Uterus (tissue), 4 donors: ENCODE results near the gene ZNF497. TPM values are rescaled to one million over a fixed set of nuclear protein-coding genes. Genes with fewer than 3 reads are reported as not detected.

Experiments
- DNase-seq, 2 donors: peaks; one replicate each; pipeline ENCODE4 v3.0.0-alpha.2; 2019 to 2020
- H3K27ac ChIP-seq, 2 donors: fragments of 200-600 bp; sonication (generic); 1 replicate in 1 of 2; 2 replicates in 1 of 2; pipeline ENCODE4 v1.5.1; 2016 to 2018
- H3K27me3 ChIP-seq, 2 donors: fragments of 200-600 bp; sonication (generic); one replicate each; pipeline ENCODE4 v1.5.1; 2018 to 2019; ENCODE audit warnings: control low read depth in 1 of 2
- H3K36me3 ChIP-seq, 2 donors: fragments of 200-600 bp; sonication (generic); one replicate each; pipeline ENCODE4 v1.5.1; 2019; ENCODE audit warnings: control low read depth in 1 of 2
- H3K4me1 ChIP-seq, 2 donors: fragments of 200-600 bp; sonication (generic); one replicate each; pipeline ENCODE4 v1.5.1; 2018 to 2019; ENCODE audit warnings: control low read depth in 1 of 2
- H3K4me3 ChIP-seq, 2 donors: fragments of 200-600 bp; sonication (generic); 1 replicate in 1 of 2; 2 replicates in 1 of 2; pipeline ENCODE4 v1.5.1; 2018 to 2019; ENCODE audit warnings: mild to moderate bottlenecking in 1 of 2
- H3K9me3 ChIP-seq, 2 donors: fragments of 200-600 bp; sonication (generic); one replicate each; pipeline ENCODE4 v1.5.1; 2019; ENCODE audit warnings: control low read depth in 1 of 2
- CTCF ChIP-seq, 4 experiments: fragments of 200-600 bp in 2 of 4; fragments of 450-650 bp in 2 of 4; sonication (generic) in 2 of 4; IDR thresholded peaks; one replicate each; pipeline ENCODE4 v1.5.1; 2016 to 2019; ENCODE audit warnings: antibody characterized with exemption in 4 of 4, mild to moderate bottlenecking in 2 of 4, moderate library complexity in 1 of 4
- POLR2A ChIP-seq, 2 donors: fragments of 450-650 bp; IDR thresholded peaks; one replicate each; pipeline ENCODE4 v1.6.1; 2016; ENCODE audit warnings: antibody characterized with exemption in 2 of 2, mild to moderate bottlenecking in 1 of 2, moderate library complexity in 1 of 2
- intact Hi-C: fragments of 100-400 bp; cut with DNase I; formaldehyde crosslinking; loops from one replicate; pipeline ENCODE4 v1.15.1; 2023; ENCODE audit warnings: low total_unique reads
- total RNA-seq, 4 donors: library from RNA; depleted of rRNA in 3 of 4; stranded (reverse); fragments of >200 nt in 3 of 4; gene quantifications; one replicate each; pipeline versions ENCODE4 v1.1.0 to v1.2.4, GENCODE V29; 2014 to 2023
- donor health status: DM: yes; HTN: yes; CAD: no.

Gene ZNF497
- total RNA-seq, 4 donors from 2014 or later, result 3.4 to 7.2 (median 6.8) TPM; not detected in 1

GRCh38 chr19:58338336-58338735 lies 24.2 kb downstream of the ZNF497 start:
- intact Hi-C loops, result no loop called here
- TF ChIP-seq CTCF (IDR thresholded peaks at IDR 0.05), result no peak
- TF ChIP-seq POLR2A (IDR thresholded peaks at IDR 0.05), result no peak
- no peak overlapping the region for H3K27ac ChIP-seq
- H3K36me3 ChIP-seq, result no peaks in the 10 kb centered on the region
- H3K9me3 ChIP-seq, result no peaks in the 10 kb centered on the region
- no peaks in the 10 kb centered on the region for H3K4me1 ChIP-seq
- H3K27me3 ChIP-seq, result no peaks in the 10 kb centered on the region
- H3K4me3 ChIP-seq, result no peak overlapping the region
- DNase-seq, result no peak

GRCh38 chr19:58336820-58337219 lies 25.7 kb downstream of the ZNF497 start:
- Histone ChIP-seq H3K36me3 (no peaks in the 10 kb centered on the region), H3K9me3 (no peaks in the 10 kb centered on the region), H3K4me1 (no peaks in the 10 kb centered on the region), H3K27me3 (no peaks in the 10 kb centered on the region), H3K4me3 (no peak overlapping the region), H3K27ac (no peak overlapping the region)
- no peak for DNase-seq
- intact Hi-C loops, result no loop called here
- TF ChIP-seq POLR2A (IDR thresholded peaks at IDR 0.05) (no peak), CTCF (IDR thresholded peaks at IDR 0.05) (no peak)

GRCh38 chr19:58336216-58336615 lies 26.3 kb downstream of the ZNF497 start:
- no peak overlapping the region for H3K27ac ChIP-seq
- no peak overlapping the region for H3K4me3 ChIP-seq
- no peaks in the 10 kb centered on the region for H3K36me3 ChIP-seq
- H3K9me3 ChIP-seq, result no peaks in the 10 kb centered on the region
- intact Hi-C loops, result no loop called here
- no peak for TF ChIP-seq POLR2A (IDR thresholded peaks at IDR 0.05)
- TF ChIP-seq CTCF (IDR thresholded peaks at IDR 0.05), result no peak
- H3K27me3 ChIP-seq, result no peaks in the 10 kb centered on the region
- DNase-seq, result no peak
- H3K4me1 ChIP-seq, result no peaks in the 10 kb centered on the region

- Histone ChIP-seq H3K27ac (no peak overlapping the region), H3K9me3 (no peaks in the 10 kb centered on the region), H3K4me3 (no peak overlapping the region), H3K36me3 (no peaks in the 10 kb centered on the region), H3K4me1 (no peaks in the 10 kb centered on the region), H3K27me3 (no peaks in the 10 kb centered on the region)
- TF ChIP-seq CTCF (IDR thresholded peaks at IDR 0.05), result no peak
- no peak for TF ChIP-seq POLR2A (IDR thresholded peaks at IDR 0.05)
- intact Hi-C loops, result no loop called here
- DNase-seq, result no peak
Observed at GRCh38 chr19:58335630-58336029, 26.9 kb downstream of the ZNF497 start.

DNA sequence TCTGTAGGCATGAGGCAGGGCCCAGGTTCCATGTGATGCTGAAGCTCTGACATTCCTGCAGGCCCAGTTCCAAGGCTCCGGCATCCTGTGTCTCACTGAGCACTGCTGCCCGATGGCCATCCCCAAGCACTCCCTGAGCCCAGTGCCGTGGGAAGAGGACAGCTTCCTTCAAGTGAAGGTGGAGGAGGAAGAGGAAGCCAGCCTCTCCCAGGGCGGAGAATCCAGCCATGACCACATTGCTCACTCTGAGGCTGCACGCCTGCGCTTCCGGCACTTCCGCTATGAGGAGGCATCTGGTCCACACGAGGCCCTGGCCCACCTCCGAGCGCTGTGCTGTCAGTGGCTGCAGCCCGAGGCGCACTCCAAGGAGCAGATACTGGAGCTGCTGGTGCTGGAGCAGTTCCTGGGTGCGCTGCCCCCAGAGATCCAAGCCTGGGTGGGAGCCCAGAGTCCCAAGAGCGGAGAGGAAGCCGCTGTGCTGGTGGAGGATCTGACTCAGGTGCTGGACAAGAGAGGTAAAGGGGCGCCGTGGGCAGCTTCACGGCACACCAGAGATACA lies 27.8 kb downstream of the ZNF497 start:
- Histone ChIP-seq H3K27ac (no peak overlapping the region), H3K27me3 (no peaks in the 10 kb centered on the region), H3K4me1 (no peaks in the 10 kb centered on the region), H3K4me3 (no peak overlapping the region), H3K36me3 (no peaks in the 10 kb centered on the region), H3K9me3 (no peaks in the 10 kb centered on the region)
- intact Hi-C loops, result no loop called here
- TF ChIP-seq CTCF (IDR thresholded peaks at IDR 0.05), result no peak
- TF ChIP-seq POLR2A (IDR thresholded peaks at IDR 0.05), result no peak
- DNase-seq, result no peak
